Endodermal cell (in vitro differentiated cells): ENCODE measurements around the gene DCTN3. TPM values are rescaled to one million over a fixed set of nuclear protein-coding genes. Genes with fewer than 3 reads are reported as not detected.

ENCODE experiments used
- DNase-seq: peaks from one replicate; pipeline ENCODE4 v3.0.0-alpha.2; 2017
- H3K27ac ChIP-seq: 2 replicates; pipeline ENCODE4 v1.5.1; 2013; ENCODE audit warnings: mild to moderate bottlenecking, low read depth, low read length, moderate library complexity
- H3K27me3 ChIP-seq: 2 replicates; pipeline ENCODE4 v1.6.1; 2013; ENCODE audit warnings: mild to moderate bottlenecking, low read length, moderate library complexity; ENCODE audit not compliant: insufficient read depth, control insufficient read depth, poor library complexity, severe bottlenecking
- H3K36me3 ChIP-seq: 2 replicates; pipeline ENCODE4 v1.7.0; 2013; ENCODE audit warnings: mild to moderate bottlenecking, low read length, moderate library complexity; ENCODE audit not compliant: control insufficient read depth, insufficient read depth
- H3K4me1 ChIP-seq: one replicate; pipeline ENCODE4 v1.7.0; 2013; ENCODE audit warnings: low read length; ENCODE audit not compliant: control insufficient read depth, insufficient read depth
- H3K4me3 ChIP-seq: 2 replicates; pipeline ENCODE4 v1.5.1; 2013; ENCODE audit warnings: mild to moderate bottlenecking, low read length, moderate library complexity
- H3K9ac ChIP-seq: 2 replicates; pipeline ENCODE4 v1.6.1; 2013; ENCODE audit warnings: mild to moderate bottlenecking, low read length, moderate library complexity; ENCODE audit not compliant: poor library complexity, severe bottlenecking; ENCODE audit errors: extremely low read depth
- H3K9me3 ChIP-seq: 2 replicates; pipeline ENCODE4 v1.6.1; 2013; ENCODE audit warnings: mild to moderate bottlenecking, low read length, moderate library complexity; ENCODE audit not compliant: control insufficient read depth
- H3K27ac Mint-ChIP-seq: 2 replicates; pipeline ENCODE4 v1.8.0; 2020; ENCODE audit warnings: mixed read lengths
- H3K27me3 Mint-ChIP-seq: 2 replicates; pipeline ENCODE4 v1.8.0; 2021; ENCODE audit warnings: mild to moderate bottlenecking, mixed read lengths; ENCODE audit not compliant: insufficient read depth
- H3K36me3 Mint-ChIP-seq: 2 replicates; pipeline ENCODE4 v1.8.0; 2020; ENCODE audit warnings: low read depth, mixed read lengths
- H3K4me1 Mint-ChIP-seq: 2 replicates; pipeline ENCODE4 v1.8.0; 2020; ENCODE audit warnings: mixed read lengths
- H3K4me3 Mint-ChIP-seq: 2 replicates; pipeline ENCODE4 v1.8.0; 2020; ENCODE audit warnings: mild to moderate bottlenecking, moderate library complexity, mixed read lengths
- H3K9me3 Mint-ChIP-seq: 2 replicates; pipeline ENCODE4 v1.8.0; 2020; ENCODE audit warnings: mild to moderate bottlenecking, mixed read lengths
- CTCF ChIP-seq: fragments of 200-600 bp; sonication (generic); conservative IDR thresholded peaks from 2 replicates; pipeline ENCODE4 v1.5.0; 2021; ENCODE audit warnings: antibody characterized with exemption, mild to moderate bottlenecking
- WGBS, 2 experiments: methylation state at CpG; one replicate each; pipeline versions ENCODE4 v1.1.5 to v1.1.7; 2013; ENCODE audit warnings: missing lambda C conversion rate in 2 of 2, mixed read lengths in 1 of 2; ENCODE audit not compliant: insufficient coverage in 1 of 2, insufficient read length in 1 of 2; 5-methylcytosine and 5-hydroxymethylcytosine counted together
- total RNA-seq, 2 donors: library from RNA; stranded (reverse); fragmentation: NEBNext Ultra II Directional in 1 of 2; extraction: Animal tissue kit (Norgen Biotek cat#: 25700) in 1 of 2; gene quantifications; 2 replicates in 1 of 2; 3 replicates in 1 of 2; pipeline ENCODE4 v1.2.1, GENCODE V29; 2021

Gene DCTN3
- total RNA-seq, 2 donors from 2014 or later = 51.9 to 53.6 TPM

DNA sequence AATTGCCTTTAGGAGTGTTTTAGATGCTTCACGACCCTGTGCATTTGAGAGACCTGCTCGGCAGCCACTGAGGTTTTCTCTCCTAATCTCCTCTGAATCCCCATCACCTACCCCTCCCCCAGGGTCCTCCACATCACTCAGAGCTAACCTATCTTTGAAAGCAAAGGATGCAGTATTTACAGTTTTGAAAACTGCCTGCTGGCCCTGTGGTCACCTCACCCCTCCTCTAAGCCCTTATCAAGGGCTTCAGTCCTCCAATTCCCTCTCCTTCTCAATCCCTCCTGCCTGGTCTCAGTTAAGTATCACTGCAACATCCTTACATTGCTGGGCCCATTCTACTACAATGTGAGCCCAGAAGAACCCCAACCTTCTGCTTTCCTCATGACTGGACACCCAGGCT, 13.0 kb downstream of the DCTN3 start:
- Mint-ChIP-seq H3K27me3 (no peaks in the 10 kb centered on the region), H3K9me3 (no peaks in the 10 kb centered on the region), H3K4me3 (no peak overlapping the region), H3K36me3 (no peaks in the 10 kb centered on the region), H3K27ac (no peak overlapping the region), H3K4me1 (peaks cover 13% of the 10 kb centered on the region)
- no peak for TF ChIP-seq CTCF
- peaks cover 4% of the 10 kb centered on the region for H3K36me3 ChIP-seq
- H3K27ac ChIP-seq = no peak overlapping the region
- no peak overlapping the region for H3K9ac ChIP-seq
- H3K4me3 ChIP-seq = no peak overlapping the region
- 57 to 69% methylated on average over 2 of the region's 2 CpGs for WGBS, 2 experiments
- no peak for DNase-seq
- H3K4me1 ChIP-seq = no peaks in the 10 kb centered on the region
- H3K9me3 ChIP-seq = no peaks in the 10 kb centered on the region
- H3K27me3 ChIP-seq = peaks cover 20% of the 10 kb centered on the region

GRCh38 chr9:34606905-34607304, 13.4 kb downstream of the DCTN3 start:
- no peak overlapping the region for H3K27ac ChIP-seq
- peaks cover 10% of the 10 kb centered on the region for H3K4me1 Mint-ChIP-seq
- WGBS, 2 experiments = 92 to 100% methylated on average over 2 to 3 of the region's 3 CpGs
- H3K9me3 ChIP-seq = no peaks in the 10 kb centered on the region
- H3K9ac ChIP-seq = no peak overlapping the region
- H3K36me3 Mint-ChIP-seq = no peaks in the 10 kb centered on the region
- no peak overlapping the region for H3K27ac Mint-ChIP-seq
- H3K27me3 ChIP-seq = peaks cover 20% of the 10 kb centered on the region
- H3K36me3 ChIP-seq = peaks cover 4% of the 10 kb centered on the region
- H3K9me3 Mint-ChIP-seq = no peaks in the 10 kb centered on the region
- H3K27me3 Mint-ChIP-seq = no peaks in the 10 kb centered on the region
- TF ChIP-seq CTCF = no peak
- H3K4me3 ChIP-seq = no peak overlapping the region
- no peak for DNase-seq
- no peaks in the 10 kb centered on the region for H3K4me1 ChIP-seq
- no peak overlapping the region for H3K4me3 Mint-ChIP-seq

- H3K27ac ChIP-seq = no peak overlapping the region
- no peaks in the 10 kb centered on the region for H3K4me1 ChIP-seq
- Mint-ChIP-seq H3K36me3 (no peaks in the 10 kb centered on the region), H3K27me3 (no peaks in the 10 kb centered on the region), H3K4me1 (peaks cover 7% of the 10 kb centered on the region), H3K9me3 (no peaks in the 10 kb centered on the region), H3K4me3 (no peak overlapping the region), H3K27ac (no peak overlapping the region)
- no peak overlapping the region for H3K4me3 ChIP-seq
- no peak for TF ChIP-seq CTCF
- no peaks in the 10 kb centered on the region for H3K9me3 ChIP-seq
- H3K27me3 ChIP-seq = peaks cover 20% of the 10 kb centered on the region
- H3K36me3 ChIP-seq = peaks cover 4% of the 10 kb centered on the region
- no peak for DNase-seq
- H3K9ac ChIP-seq = no peak overlapping the region
Observed at GRCh38 chr9:34606190-34606589, 14.1 kb downstream of the DCTN3 start.
